Astrocyte of the spinal cord (primary cell): ENCODE data around the gene FCN1.
"Not testable (repeated sequence)": the region's sequence is repeated elsewhere in the genome, so short reads cannot be mapped to it uniquely, and the experiment has no call there.

ENCODE experiments used
- DNase-seq: peaks from one replicate; pipeline ENCODE4 v3.0.0; 2011; ENCODE audit warnings: low read depth, low spot score
- H3K4me3 ChIP-seq: 2 replicates; pipeline ENCODE4 v1.5.1; 2011; ENCODE audit warnings: low read depth, mild to moderate bottlenecking, low read length, moderate library complexity
- CTCF ChIP-seq: IDR thresholded peaks from 2 replicates; pipeline ENCODE4 v1.5.1; 2012; ENCODE audit warnings: low read depth, mild to moderate bottlenecking, low read length, inconsistent platforms
- in situ Hi-C: cut with HindIII; loops from 2 replicates; pipeline ENCODE4 v1.10.0; 2017; ENCODE audit warnings: low sequenced_read_pairs

Gene FCN1

GRCh38 chr9:134959126-134959970, 41.6 kb upstream of the FCN1 start:
- TF ChIP-seq CTCF, result no peak
- in situ Hi-C loops, result no loop called here
- no peak for DNase-seq
- H3K4me3 ChIP-seq, result no peak overlapping the region

- no peak for DNase-seq
- no peak overlapping the region for H3K4me3 ChIP-seq
- TF ChIP-seq CTCF, result no peak
- in situ Hi-C loops, result no loop called here
These were observed 40.2 kb upstream of the FCN1 start for GRCh38 chr9:134957945-134958227.

- no peak for DNase-seq
- no peak for TF ChIP-seq CTCF
- H3K4me3 ChIP-seq, result no peak overlapping the region
- in situ Hi-C loops, result no loop called here
These were observed 39.6 kb upstream of the FCN1 start for GRCh38 chr9:134957165-134957944.

- in situ Hi-C loops, result not testable (repeated sequence)
These were observed 38.7 kb upstream of the FCN1 start for GRCh38 chr9:134956387-134956786.

GRCh38 chr9:134955801-134956200, 38.1 kb upstream of the FCN1 start:
- DNase-seq, result no peak
- H3K4me3 ChIP-seq, result no peak overlapping the region
- no peak for TF ChIP-seq CTCF
- in situ Hi-C loops, result no loop called here

More at GRCh38 chr9:134956387-134956786, 38.7 kb upstream of the FCN1 start:
- H3K4me3 ChIP-seq, DNase-seq: not testable (repeated sequence)

- in situ Hi-C loops, result no loop called here
- no peak overlapping the region for H3K4me3 ChIP-seq
- no peak for DNase-seq
- no peak for TF ChIP-seq CTCF
These were observed 37.4 kb upstream of the FCN1 start for GRCh38 chr9:134955156-134955555.

GRCh38 chr9:134951994-134952393, 34.3 kb upstream of the FCN1 start:
- in situ Hi-C loops, result no loop called here
- DNase-seq, result no peak
- no peak overlapping the region for H3K4me3 ChIP-seq
- no peak for TF ChIP-seq CTCF
